Right lobe of liver (tissue), 4 donors: ENCODE data around the gene B4GALNT1.

Experiments
- CTCF ChIP-seq, 4 donors: fragments of 200-600 bp in 3 of 4; fragments of 450-650 bp in 1 of 4; IDR thresholded peaks; one replicate each; pipeline versions ENCODE4 v1.5.1 to v1.8.0; 2016 to 2022; ENCODE audit warnings: antibody characterized with exemption in 4 of 4, mild to moderate bottlenecking in 2 of 4
- POLR2A ChIP-seq: fragments of 450-650 bp; IDR thresholded peaks from one replicate; pipeline ENCODE4 v1.6.1; 2017; ENCODE audit warnings: antibody characterized with exemption, mild to moderate bottlenecking
- donor health status: DM: no; HTN: no; CAD: no.
- donor health status: DM: no; HTN: no; CAD: no.
- donor health status: DM: no; HTN: yes; CAD: no.

GRCh38 chr12:57581802-57582201, 51.2 kb downstream of the B4GALNT1 start:
- no peak for TF ChIP-seq CTCF (IDR thresholded peaks at IDR 0.05)
- TF ChIP-seq POLR2A = no peak
